HEK293 (cell line): ENCODE data around the gene SLC11A2.

Experiments used
- BCL11A ChIP-seq: fragments of 450-650 bp; formaldehyde crosslinking; IDR thresholded peaks from 2 replicates; pipeline ENCODE4 v1.5.1; 2016; ENCODE audit warnings: low read depth, missing biosample characterization, missing genetic modification characterization
- HOXC10 ChIP-seq: sonication (generic); formaldehyde crosslinking; IDR thresholded peaks from 2 replicates; pipeline ENCODE4 v1.8.1; 2023; ENCODE audit warnings: mild to moderate bottlenecking, missing genetic modification reagents
- IKZF3 ChIP-seq: fragments of 450-650 bp; IDR thresholded peaks from 2 replicates; pipeline ENCODE4 v1.5.0; 2018; ENCODE audit warnings: missing biosample characterization, mild to moderate bottlenecking, missing genetic modification characterization, moderate library complexity
- KLF10 ChIP-seq: fragments of 450-650 bp; IDR thresholded peaks from 2 replicates; pipeline ENCODE4 v1.5.1; 2018; ENCODE audit warnings: missing biosample characterization, mild to moderate bottlenecking, missing genetic modification characterization
- KLF8 ChIP-seq: fragments of 450-650 bp; formaldehyde crosslinking; IDR thresholded peaks from 2 replicates; pipeline ENCODE4 v1.5.1; 2016; ENCODE audit warnings: missing biosample characterization, missing genetic modification characterization
- SP3 ChIP-seq: fragments of 450-650 bp; formaldehyde crosslinking; IDR thresholded peaks from 2 replicates; pipeline ENCODE4 v1.5.1; 2016; ENCODE audit warnings: missing biosample characterization, missing genetic modification characterization
- WT1 ChIP-seq: fragments of 450-650 bp; formaldehyde crosslinking; IDR thresholded peaks from 2 replicates; pipeline ENCODE4 v1.5.1; 2016; ENCODE audit warnings: missing biosample characterization, missing genetic modification characterization
- ZBTB17 ChIP-seq: fragments of 450-650 bp; formaldehyde crosslinking; IDR thresholded peaks from 2 replicates; pipeline ENCODE4 v1.5.1; 2016; ENCODE audit warnings: missing biosample characterization, missing genetic modification characterization
- ZBTB44 ChIP-seq: fragments of 450-650 bp; IDR thresholded peaks from 2 replicates; pipeline ENCODE4 v1.5.1; 2018; ENCODE audit warnings: missing biosample characterization, mild to moderate bottlenecking, missing genetic modification characterization
- ZBTB7A ChIP-seq: fragments of 450-650 bp; formaldehyde crosslinking; IDR thresholded peaks from 2 replicates; pipeline ENCODE4 v1.5.1; 2016; ENCODE audit warnings: low read depth, missing biosample characterization, missing genetic modification characterization
- ZNF10 ChIP-seq: fragments of 450-650 bp; formaldehyde crosslinking; IDR thresholded peaks from 2 replicates; pipeline ENCODE4 v1.5.1; 2017; ENCODE audit warnings: missing biosample characterization, missing genetic modification characterization
- ZNF146 ChIP-seq: fragments of 450-650 bp; formaldehyde crosslinking; IDR thresholded peaks from 2 replicates; pipeline ENCODE4 v1.5.1; 2016; ENCODE audit warnings: missing biosample characterization, missing genetic modification characterization
- ZNF148 ChIP-seq: fragments of 450-650 bp; formaldehyde crosslinking; IDR thresholded peaks from 2 replicates; pipeline ENCODE4 v1.5.0; 2017; ENCODE audit warnings: missing biosample characterization, missing genetic modification characterization, borderline replicate concordance
- ZNF24 ChIP-seq: fragments of 450-650 bp; formaldehyde crosslinking; IDR thresholded peaks from 2 replicates; pipeline ENCODE4 v1.5.1; 2016; ENCODE audit warnings: missing biosample characterization, missing genetic modification characterization
- ZNF366 ChIP-seq: fragments of 450-650 bp; formaldehyde crosslinking; conservative IDR thresholded peaks from 2 replicates; pipeline ENCODE4 v1.5.1; 2016; ENCODE audit warnings: missing biosample characterization, missing genetic modification characterization
- ZNF488 ChIP-seq: fragments of 450-650 bp; formaldehyde crosslinking; IDR thresholded peaks from 2 replicates; pipeline ENCODE4 v1.5.1; 2016; ENCODE audit warnings: missing biosample characterization, missing genetic modification characterization
- ZNF501 ChIP-seq: fragments of 450-650 bp; formaldehyde crosslinking; IDR thresholded peaks from 2 replicates; pipeline ENCODE4 v1.5.1; 2016; ENCODE audit warnings: missing biosample characterization, missing genetic modification characterization
- ZNF510 ChIP-seq: fragments of 450-650 bp; formaldehyde crosslinking; IDR thresholded peaks from 2 replicates; pipeline ENCODE4 v1.5.1; 2018; ENCODE audit warnings: mild to moderate bottlenecking, missing genetic modification characterization, missing biosample characterization; ENCODE audit not compliant: insufficient replicate concordance
- ZNF549 ChIP-seq: fragments of 450-650 bp; IDR thresholded peaks from 2 replicates; pipeline ENCODE4 v1.5.1; 2018; ENCODE audit warnings: missing biosample characterization, missing genetic modification characterization, mild to moderate bottlenecking, inconsistent platforms, moderate library complexity
- ZNF585B ChIP-seq: fragments of 450-650 bp; formaldehyde crosslinking; IDR thresholded peaks from 2 replicates; pipeline ENCODE4 v1.5.1; 2016; ENCODE audit warnings: missing biosample characterization, missing genetic modification characterization
- ZNF629 ChIP-seq: fragments of 450-650 bp; formaldehyde crosslinking; IDR thresholded peaks from 2 replicates; pipeline ENCODE4 v1.5.1; 2017; ENCODE audit warnings: missing biosample characterization, missing genetic modification characterization
- TF ChIP-seq, protein P1 (sequence below): sonication (generic); formaldehyde crosslinking; IDR thresholded peaks from 2 replicates; pipeline ENCODE4 v1.8.1; 2022; ENCODE audit warnings: mild to moderate bottlenecking, moderate library complexity, missing genetic modification reagents
- TF ChIP-seq, protein P2 (sequence below): fragments of 450-650 bp; formaldehyde crosslinking; IDR thresholded peaks from 2 replicates; pipeline ENCODE4 v1.5.1; 2016; ENCODE audit warnings: missing biosample characterization, missing genetic modification characterization
- TF ChIP-seq, protein P3 (sequence below): IDR thresholded peaks from 2 replicates; pipeline ENCODE4 v1.6.1; 2011; ENCODE audit warnings: mild to moderate bottlenecking, low read depth, low read length, borderline replicate concordance
- TF ChIP-seq, protein P4 (sequence below): fragments of 450-650 bp; formaldehyde crosslinking; IDR thresholded peaks from 2 replicates; pipeline ENCODE4 v1.5.1; 2017; ENCODE audit warnings: missing biosample characterization, missing genetic modification characterization
- TF ChIP-seq, protein P5 (sequence below): fragments of 450-650 bp; formaldehyde crosslinking; IDR thresholded peaks from 2 replicates; pipeline ENCODE4 v1.5.1; 2017; ENCODE audit warnings: missing biosample characterization, missing genetic modification characterization

Gene SLC11A2

GRCh38 chr12:51047655-51048540 is 21.7 kb upstream of the SLC11A2 start, which contains the start of gene LETMD1 (continued):
- no peak for TF ChIP-seq ZNF549 (tag by site-specific recombination)
- TF ChIP-seq SP3 = peak; percentile 55
- TF ChIP-seq, protein P1, sequence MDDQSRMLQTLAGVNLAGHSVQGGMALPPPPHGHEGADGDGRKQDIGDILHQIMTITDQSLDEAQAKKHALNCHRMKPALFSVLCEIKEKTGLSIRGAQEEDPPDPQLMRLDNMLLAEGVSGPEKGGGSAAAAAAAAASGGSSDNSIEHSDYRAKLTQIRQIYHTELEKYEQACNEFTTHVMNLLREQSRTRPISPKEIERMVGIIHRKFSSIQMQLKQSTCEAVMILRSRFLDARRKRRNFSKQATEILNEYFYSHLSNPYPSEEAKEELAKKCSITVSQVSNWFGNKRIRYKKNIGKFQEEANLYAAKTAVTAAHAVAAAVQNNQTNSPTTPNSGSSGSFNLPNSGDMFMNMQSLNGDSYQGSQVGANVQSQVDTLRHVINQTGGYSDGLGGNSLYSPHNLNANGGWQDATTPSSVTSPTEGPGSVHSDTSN (CRISPR knock-in tag) = no peak
- TF ChIP-seq BCL11A (tag by site-specific recombination) = peak; percentile 79; the same call in 1 of the 2 replicates
- TF ChIP-seq, protein P2, sequence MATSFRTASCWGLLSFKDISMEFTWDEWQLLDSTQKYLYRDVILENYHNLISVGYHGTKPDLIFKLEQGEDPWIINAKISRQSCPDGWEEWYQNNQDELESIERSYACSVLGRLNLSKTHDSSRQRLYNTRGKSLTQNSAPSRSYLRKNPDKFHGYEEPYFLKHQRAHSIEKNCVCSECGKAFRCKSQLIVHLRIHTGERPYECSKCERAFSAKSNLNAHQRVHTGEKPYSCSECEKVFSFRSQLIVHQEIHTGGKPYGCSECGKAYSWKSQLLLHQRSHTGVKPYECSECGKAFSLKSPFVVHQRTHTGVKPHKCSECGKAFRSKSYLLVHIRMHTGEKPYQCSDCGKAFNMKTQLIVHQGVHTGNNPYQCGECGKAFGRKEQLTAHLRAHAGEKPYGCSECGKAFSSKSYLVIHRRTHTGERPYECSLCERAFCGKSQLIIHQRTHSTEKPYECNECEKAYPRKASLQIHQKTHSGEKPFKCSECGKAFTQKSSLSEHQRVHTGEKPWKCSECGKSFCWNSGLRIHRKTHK (tag by site-specific recombination) = no peak
- TF ChIP-seq ZNF366 (tag by site-specific recombination) = peak; percentile 52
- TF ChIP-seq ZNF488 = no peak
- TF ChIP-seq, protein P3, sequence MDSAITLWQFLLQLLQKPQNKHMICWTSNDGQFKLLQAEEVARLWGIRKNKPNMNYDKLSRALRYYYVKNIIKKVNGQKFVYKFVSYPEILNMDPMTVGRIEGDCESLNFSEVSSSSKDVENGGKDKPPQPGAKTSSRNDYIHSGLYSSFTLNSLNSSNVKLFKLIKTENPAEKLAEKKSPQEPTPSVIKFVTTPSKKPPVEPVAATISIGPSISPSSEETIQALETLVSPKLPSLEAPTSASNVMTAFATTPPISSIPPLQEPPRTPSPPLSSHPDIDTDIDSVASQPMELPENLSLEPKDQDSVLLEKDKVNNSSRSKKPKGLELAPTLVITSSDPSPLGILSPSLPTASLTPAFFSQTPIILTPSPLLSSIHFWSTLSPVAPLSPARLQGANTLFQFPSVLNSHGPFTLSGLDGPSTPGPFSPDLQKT = peak; percentile 73; the same call in 1 of the 2 replicates
- TF ChIP-seq ZBTB44 (tag by site-specific recombination) = peak; percentile 38; the same call in 1 of the 2 replicates
- TF ChIP-seq KLF10 (tag by site-specific recombination) = peak; percentile 38; the same call in 1 of the 2 replicates
- TF ChIP-seq ZNF146 = no peak
- TF ChIP-seq HOXC10 (CRISPR knock-in tag) = no peak
- TF ChIP-seq IKZF3 (tag by site-specific recombination) = peak; percentile 94
- TF ChIP-seq ZNF510 = no peak
- peak; percentile 63 for TF ChIP-seq WT1 (tag by site-specific recombination)
- TF ChIP-seq, protein P4, sequence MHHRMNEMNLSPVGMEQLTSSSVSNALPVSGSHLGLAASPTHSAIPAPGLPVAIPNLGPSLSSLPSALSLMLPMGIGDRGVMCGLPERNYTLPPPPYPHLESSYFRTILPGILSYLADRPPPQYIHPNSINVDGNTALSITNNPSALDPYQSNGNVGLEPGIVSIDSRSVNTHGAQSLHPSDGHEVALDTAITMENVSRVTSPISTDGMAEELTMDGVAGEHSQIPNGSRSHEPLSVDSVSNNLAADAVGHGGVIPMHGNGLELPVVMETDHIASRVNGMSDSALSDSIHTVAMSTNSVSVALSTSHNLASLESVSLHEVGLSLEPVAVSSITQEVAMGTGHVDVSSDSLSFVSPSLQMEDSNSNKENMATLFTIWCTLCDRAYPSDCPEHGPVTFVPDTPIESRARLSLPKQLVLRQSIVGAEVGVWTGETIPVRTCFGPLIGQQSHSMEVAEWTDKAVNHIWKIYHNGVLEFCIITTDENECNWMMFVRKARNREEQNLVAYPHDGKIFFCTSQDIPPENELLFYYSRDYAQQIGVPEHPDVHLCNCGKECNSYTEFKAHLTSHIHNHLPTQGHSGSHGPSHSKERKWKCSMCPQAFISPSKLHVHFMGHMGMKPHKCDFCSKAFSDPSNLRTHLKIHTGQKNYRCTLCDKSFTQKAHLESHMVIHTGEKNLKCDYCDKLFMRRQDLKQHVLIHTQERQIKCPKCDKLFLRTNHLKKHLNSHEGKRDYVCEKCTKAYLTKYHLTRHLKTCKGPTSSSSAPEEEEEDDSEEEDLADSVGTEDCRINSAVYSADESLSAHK (tag by site-specific recombination) = no peak
- TF ChIP-seq ZNF629 (tag by site-specific recombination) = peak; percentile 83
- TF ChIP-seq, protein P5, sequence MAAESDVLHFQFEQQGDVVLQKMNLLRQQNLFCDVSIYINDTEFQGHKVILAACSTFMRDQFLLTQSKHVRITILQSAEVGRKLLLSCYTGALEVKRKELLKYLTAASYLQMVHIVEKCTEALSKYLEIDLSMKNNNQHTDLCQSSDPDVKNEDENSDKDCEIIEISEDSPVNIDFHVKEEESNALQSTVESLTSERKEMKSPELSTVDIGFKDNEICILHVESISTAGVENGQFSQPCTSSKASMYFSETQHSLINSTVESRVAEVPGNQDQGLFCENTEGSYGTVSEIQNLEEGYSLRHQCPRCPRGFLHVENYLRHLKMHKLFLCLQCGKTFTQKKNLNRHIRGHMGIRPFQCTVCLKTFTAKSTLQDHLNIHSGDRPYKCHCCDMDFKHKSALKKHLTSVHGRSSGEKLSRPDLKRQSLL (tag by site-specific recombination) = peak; percentile 58; the same call in 1 of the 2 replicates
- TF ChIP-seq ZNF10 = peak; percentile 52
- TF ChIP-seq ZBTB7A (tag by site-specific recombination) = no peak
- TF ChIP-seq KLF8 = no peak
- TF ChIP-seq ZBTB17 (tag by site-specific recombination) = peak; percentile 93
- TF ChIP-seq ZNF585B (tag by site-specific recombination) = no peak
- no peak for TF ChIP-seq ZNF148 (tag by site-specific recombination)
- peak; percentile 83; the same call in 1 of the 2 replicates for TF ChIP-seq ZNF501
- TF ChIP-seq ZNF24 (tag by site-specific recombination) = peak; percentile 76
